Non-pigmented ciliary epithelial cell (primary cell): ENCODE measurements around the gene ARHGAP25.

Experiments
- DNase-seq: peaks from one replicate; pipeline ENCODE4 v3.0.0-alpha.2; 2010; ENCODE audit warnings: low read depth

Gene ARHGAP25

DNA sequence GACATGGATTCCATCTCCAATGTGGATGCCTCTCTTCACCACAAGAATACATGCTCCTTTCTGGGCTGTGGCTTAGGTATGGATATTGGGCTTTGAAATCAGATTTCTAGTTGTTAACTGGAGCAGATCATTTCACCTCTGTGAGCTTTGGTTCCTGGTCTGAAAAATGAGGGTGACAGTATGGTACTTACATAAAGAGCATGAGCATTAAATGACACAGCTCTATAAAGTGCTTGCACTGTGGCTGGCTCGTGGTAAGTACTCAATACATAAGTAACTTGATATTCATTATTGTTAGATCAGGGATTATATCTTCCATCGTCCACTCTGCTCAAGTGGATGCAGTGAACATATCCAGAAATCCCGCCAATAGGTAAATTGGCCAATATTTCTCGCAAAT, 33.4 kb downstream of the ARHGAP25 start:
- no peak for DNase-seq

DNA sequence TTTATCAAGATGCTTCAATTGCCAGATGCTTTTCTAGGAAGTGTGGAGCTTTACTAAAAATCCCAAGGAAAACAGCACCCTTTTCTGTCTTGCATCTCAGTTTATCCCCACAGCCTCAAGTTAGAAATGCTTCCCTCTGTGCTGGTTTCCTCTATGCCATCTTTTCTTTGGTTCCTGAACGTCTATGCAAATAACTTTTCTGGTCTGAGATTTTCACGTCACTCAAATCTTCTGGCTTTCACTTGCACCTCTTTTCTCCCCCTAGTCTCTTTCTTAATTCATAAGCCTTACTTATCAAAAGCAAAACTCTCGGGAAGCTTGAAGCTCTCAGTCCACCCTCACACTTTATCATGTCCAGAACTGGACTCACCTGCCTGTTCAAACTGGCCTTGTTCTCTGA, 33.9 kb downstream of the ARHGAP25 start:
- DNase-seq, result no peak

DNA sequence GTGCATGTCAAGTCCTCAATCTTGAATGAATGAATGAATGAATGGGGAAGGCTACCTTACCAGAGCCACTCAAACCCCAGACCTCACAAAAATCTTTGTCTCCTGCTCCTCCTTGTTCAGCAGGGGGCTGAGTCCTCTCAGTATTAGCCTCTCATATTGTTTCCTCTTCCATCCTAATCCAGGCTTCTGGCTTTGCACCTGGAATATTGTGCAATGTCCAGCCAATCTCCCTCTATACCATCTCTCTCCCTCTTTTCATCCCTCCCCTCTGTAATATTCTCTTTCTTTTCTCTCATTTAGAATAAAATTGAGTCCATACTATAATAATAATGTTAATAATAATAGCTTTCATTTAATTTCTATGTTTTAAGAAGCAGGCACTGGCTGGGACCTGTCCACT, 34.3 kb downstream of the ARHGAP25 start:
- DNase-seq, result no peak

DNA sequence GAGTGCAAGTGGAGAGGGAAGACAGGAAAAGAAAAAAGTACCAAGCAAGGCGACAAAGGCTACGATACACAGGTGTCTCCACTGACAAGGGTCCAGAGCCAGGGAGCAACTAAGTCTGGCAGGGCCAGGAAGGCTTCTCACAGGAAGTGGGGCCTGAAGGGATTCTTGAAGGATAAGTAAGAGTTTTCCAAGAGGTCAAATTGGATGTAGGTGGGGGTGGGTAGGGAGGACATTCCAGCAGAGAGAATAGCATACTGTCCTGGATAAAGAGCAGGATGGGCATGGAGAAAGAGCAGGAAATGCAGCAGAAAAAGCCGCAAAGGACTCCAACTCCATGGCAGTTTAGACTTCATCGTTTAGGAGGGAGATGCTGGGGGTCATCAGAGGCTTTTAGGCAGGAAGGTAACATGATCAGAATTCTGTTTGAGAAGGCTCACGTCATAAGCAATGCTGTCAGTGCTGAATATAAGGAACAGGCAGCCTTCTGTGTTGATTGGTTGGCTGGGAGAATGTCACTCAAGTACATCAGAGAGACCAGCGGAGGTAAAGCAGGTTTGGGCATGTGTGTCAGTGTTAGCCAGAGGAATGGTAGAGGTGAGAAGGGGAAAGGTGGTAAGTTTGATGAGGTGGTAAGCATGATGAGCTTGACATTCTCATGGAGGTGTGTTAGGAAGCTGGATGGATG, 35.1 kb downstream of the ARHGAP25 start:
- DNase-seq, result no peak

DNA sequence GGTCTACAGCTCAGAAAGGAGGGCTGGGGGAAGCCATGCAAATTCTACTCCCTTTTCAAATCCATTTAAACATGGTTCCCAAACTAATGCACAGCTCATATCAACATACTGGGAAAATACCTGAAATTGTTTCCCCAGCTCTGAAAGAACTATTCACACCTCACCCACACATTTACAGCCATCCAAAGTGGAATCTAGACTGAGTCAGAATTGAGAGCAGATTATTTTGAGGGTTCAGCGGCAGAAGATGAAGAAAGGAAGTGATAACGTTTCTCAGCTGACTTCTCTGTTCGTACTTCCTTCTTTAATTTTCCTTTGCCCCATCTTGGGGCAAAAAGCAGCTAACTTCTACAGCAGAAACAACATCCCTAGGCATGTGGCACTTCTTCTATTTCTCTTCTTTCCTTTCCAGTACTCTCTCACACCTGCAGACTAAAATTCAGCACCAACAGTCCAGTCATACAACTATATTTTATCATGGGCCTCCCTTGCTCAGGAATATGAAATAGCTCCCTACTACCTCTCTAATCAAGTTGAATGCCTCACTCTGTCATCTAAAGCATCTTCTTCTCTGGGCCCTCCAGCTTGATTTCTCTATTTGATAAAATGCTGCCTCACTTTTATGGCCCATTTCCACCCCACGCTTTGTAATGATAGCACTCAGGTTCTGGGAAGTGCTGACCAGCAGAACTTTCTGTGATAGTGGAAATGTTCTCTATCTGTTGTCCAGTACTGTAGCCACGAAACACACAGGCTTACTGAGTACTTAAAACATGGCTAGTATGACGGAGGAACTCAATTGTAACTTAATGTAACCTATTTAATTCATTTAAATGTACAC, 35.9 kb downstream of the ARHGAP25 start:
- no peak for DNase-seq

DNA sequence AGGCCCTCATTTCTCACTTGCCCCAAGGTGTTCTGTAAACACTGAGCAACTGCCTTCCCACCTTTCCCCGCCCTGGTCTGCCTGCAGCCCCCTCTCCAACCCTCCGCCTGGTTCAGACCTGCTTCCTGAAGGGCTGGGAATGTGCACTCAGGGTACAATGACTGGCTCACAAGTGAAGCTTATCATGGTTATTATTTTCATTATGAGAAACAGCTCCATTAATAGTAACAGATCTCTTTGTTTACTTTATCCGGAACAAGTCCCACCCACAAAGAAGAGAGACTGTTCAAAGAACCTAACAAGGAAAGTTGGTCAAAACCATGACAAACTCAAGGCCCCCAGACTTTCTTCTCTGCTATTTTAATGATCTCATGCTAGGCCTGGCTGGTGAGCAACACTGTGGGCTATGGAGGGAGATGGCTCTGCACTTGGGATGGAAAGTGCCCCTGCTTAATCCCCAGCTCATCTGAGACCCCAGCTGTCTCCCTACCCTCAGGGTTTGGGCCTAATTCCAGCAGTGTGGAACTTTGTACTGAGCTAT, 36.7 kb downstream of the ARHGAP25 start:
- DNase-seq, result no peak

DNA sequence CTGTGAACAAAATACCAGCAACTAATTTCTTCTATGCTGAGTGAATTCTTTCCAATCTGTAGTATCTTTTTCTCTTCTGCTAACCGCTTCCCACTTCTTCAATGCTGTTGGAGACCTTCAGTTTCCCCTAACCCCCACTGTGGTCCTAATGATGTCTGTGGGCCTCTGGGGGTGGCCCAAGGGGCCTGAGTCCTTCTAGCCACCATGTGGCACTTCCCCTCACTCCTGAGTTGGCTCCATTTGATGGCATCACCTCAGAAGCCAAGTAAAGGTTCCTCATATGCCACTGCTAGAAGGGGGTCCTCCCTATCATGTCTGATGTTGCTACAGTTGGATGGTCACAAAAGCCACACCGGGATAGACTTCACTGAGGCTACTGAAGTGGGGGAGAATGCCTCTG, 37.5 kb downstream of the ARHGAP25 start:
- DNase-seq, result no peak

DNA sequence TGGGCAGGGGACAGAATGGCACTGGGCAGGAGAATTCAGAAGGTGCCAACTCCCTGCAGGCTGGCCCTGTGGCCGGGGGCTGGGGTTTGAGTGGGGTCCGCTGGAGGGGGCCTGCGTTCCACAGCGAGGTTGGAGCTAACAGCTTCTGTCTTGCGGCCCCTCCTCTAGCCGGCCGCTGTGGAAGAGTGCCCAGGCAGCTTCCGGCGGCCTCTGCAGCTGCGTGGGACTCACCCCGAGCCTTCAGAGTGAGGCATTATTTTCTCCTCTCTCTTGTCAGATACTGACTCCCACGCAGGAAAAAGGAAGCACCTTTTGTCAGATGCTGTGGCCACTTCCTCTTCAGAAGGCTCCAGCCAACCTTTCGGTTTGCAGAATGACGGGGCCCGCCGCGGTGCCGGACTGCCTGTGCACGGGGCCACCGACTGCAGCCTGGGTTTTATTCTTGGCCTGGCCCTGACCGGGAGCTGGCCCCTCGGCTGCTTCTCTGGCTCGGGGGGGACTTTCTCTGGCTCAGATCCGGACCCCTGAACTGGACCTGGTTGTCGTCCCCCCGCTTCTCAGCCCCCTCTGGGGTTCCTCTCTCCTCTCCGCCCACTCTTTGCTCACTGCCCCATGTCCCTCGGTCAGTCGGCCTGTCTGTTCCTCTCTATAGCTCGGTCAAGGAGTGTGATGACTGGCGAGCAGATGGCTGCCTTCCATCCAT, 40.1 kb downstream of the ARHGAP25 start:
- DNase-seq, result no peak

DNA sequence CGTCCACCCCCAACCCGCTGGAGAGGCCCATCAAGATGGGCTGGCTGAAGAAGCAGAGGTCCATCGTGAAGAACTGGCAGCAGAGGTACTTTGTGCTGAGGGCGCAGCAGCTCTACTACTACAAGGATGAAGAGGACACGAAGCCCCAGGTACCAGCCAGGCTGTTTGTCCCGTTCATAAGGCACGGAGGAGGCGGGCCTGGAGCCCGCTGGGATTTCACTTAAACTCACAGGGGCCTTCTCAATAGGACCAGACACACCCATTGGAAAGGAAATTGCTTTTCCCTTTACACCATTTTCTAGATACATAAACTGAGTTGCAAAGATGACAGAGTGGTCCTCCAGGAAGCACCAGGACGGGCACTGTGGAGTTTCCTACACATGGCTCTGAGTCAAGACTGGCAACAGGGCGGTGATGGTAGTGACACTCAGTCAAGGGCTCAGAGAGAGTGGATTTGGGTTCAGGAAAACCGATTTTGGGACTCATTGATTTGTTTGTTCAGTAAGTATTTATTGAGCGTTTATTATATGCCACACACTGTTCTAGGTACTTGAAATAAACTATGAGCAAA, 40.7 kb downstream of the ARHGAP25 start:
- no peak for DNase-seq

DNA sequence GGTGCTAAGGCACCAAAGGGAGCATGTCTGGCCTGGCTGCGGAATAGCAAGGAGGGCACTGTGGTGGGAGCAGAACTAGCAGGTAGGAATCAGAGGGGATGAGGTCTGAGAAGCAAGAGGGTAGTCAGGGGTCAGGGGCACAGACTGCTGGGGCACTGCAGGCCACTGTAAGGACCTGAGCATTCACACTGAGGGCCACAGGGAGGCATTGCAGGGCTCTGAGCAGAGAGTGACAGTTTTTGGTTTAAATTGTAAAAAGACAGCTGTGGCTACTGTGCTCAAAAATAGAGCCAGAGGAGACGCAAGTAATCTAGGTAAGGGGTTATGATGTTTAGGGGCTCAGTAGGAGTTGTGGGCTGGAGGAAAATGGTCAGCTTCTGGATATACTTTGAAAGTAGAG, 41.5 kb downstream of the ARHGAP25 start:
- DNase-seq, result no peak

DNA sequence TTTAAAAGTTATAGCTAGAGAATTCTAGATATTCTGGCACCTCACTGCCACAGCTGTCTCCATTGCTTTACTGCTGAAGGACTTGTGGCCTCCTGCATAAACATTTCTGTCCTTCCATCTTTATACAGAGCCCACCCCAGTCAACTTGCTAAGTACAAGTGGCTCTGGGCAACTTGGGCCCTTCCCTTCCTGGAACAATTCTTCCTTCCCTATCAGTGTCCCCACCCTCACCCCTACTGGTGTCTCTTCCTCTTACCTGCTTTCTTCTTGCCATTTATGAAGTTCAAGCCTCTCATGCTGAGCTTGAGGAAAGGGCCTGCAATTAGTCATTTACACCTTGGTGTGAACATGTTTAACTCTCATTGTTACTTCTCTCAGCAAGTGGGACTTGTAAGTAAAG, 45.0 kb downstream of the ARHGAP25 start:
- no peak for DNase-seq

DNA sequence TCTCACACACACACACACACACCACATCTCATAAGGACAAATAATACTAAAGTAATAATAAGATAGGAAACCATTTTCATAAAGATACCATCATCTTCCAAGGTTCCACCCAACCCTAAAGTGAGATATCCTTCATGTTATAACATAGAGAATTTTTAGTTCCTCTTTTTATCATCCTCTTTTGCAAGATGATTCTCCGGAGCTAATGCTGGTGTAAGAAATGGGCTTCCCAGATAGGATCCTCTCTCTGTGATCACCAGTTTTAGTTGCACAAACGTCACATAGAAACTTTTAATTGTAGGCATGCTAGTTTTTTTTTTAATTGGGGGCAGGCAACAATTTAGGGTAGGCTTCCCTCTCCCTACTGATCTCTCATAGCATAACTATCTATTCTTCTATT, 49.6 kb downstream of the ARHGAP25 start:
- no peak for DNase-seq

DNA sequence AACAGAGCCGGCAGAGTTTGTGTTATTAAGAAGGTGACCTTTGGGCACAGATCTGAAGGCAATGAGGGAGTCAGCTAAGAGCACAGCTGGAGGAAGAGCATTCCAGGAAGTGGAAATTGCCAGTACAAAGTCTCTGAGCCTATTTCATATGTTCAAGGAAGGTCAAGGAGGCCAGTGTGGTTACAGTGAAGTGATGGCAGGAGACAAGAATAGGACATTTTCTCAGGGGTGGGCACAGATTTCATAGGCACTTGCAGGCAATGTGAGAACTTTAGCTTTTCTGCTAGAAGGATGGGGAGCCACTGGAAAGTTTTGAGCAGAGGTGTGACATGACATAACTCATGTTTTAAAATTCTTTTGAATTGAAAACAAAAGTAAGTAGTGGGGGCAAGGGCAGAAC, 50.3 kb downstream of the ARHGAP25 start:
- no peak for DNase-seq

DNA sequence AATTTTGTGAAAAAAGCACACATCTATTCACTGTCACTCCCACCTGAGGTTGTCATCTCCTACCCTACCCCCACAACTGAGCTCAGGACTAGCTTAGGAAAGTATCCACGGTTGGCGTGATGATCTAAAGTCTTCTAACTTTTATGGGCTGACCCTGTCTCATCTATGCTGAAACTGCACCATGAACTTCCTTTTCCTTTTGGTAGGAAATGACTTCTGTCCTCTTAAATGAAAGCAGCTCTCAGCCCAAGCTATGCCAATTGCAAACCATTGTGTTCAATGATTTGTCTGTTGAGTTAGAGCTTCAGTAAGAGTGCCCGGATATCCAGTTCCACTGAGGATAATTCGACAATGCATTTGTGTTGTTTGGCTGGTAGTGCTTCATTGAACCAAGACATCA, 52.7 kb downstream of the ARHGAP25 start:
- DNase-seq, result no peak

DNA sequence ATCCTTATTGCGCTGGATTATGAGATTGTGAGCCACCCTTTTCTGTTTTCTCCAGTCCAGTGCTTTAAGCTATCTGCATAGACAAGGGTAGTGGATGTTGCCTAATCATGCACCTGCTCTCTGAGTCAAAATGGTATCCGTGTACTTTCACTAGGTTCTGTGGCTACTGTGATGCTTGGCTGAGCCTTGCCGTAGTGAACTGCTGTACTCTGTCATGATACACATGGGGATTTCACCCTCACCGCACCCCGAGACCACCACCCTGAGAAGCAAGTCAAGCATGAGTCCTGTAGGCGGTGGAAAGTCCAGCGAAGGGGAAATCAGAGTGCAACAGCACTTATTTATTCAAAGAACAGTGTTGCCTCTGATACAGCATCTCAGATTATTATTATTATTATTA, 55.0 kb downstream of the ARHGAP25 start:
- DNase-seq, result no peak

DNA sequence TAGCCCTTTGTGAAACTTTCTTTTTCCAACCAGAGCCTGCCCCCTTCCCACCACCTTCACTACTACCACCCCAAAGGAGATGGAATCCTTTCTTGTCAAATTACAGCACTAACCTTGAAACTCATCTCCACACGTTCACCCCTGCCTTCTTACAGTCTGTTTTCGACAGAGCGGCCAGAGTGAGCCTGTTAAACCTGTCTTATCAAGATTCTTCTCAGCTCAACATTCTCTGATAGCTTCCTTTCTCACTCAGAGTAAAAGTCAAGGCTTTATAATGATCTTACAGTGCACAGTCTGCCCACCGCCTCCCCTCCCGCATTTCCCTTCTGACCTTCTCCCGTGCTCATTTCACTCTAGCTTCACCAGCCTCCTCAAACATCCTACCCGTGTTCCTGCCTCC, 56.0 kb downstream of the ARHGAP25 start:
- DNase-seq, result no peak

DNA sequence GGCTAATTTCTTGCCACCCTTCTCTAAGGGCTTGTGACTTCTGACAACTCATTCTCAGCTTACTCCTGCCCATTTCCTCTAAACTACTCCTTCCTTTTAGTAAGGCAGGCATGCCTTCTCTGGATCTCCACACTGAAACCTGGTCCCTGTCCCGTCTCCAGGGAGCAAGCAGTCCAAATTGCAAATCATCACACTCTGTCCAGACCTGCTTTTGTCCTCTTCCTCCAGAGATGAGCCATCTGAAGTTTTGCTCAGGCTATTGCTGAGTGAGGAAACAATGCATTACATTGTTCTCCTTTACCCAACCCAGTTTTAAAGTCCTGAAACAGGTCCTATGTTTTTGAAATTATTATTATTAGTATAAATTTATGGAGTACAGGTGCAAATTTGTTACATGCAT, 57.3 kb downstream of the ARHGAP25 start:
- no peak for DNase-seq

DNA sequence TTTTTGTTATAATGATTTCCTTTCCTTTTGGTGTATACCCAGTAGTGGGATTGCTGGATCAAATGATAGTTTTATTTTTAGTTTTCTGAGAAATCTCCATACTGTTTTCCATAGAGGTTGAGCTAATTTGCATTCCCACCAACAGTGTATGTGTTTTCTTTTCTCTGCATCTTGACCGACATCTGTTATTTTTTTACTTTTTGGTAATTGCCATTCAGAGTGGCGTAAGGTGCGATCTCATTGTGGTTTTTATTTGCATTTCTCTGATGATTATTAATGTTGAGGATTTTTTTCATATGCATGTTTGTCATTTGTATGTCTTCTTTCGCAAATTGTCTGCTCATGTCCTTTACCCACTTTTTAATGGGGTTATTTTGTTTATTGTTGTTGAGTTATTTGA, 58.1 kb downstream of the ARHGAP25 start:
- no peak for DNase-seq

DNA sequence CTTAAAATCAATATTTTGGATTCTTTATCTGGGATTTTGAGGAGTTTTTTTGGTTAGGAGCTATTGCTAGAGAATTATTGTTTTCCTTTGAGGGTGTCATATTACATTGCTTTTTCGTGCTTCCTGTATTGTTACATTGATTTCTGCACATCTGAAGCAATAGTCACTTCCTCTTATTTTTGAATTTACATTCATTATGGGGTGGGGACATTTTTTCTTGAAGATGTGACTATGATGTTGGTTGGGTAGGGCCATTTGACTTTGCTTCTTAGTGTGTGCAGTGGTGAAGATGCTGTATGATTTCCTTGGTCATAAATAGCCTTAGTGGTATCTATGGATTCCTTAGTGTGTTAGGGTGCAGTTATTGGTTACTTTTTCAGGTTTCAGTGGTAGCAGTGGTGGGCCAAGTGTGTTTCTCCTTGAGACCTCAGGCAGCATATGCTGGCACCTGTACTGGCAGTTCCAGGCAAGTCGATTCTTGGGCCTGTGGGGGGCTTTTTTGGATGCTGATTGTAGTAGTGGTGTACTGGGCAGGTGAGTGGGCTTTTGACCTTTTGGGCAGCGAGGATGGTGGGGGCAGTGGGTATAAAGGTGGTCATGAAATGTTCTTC, 61.8 kb downstream of the ARHGAP25 start:
- DNase-seq, result no peak

DNA sequence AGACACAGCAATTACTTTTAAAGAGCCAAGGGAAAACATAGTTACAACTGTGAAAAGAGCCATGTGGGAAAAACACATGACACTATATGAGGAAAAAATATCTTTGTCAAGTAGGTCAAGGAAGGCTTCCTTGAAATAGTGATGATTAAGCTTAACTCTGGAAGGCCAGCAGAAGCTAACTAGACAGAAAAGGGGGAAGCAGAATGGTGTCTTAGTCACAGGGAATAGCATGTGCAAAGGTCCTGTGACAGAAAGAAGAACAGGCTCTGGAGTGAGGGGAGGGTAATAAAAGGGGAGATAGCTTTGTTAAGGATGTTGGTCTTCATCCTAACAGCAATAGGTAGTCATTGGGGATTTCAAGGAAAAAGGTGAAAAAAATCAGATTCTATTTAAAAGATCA, 64.0 kb downstream of the ARHGAP25 start:
- no peak for DNase-seq

DNA sequence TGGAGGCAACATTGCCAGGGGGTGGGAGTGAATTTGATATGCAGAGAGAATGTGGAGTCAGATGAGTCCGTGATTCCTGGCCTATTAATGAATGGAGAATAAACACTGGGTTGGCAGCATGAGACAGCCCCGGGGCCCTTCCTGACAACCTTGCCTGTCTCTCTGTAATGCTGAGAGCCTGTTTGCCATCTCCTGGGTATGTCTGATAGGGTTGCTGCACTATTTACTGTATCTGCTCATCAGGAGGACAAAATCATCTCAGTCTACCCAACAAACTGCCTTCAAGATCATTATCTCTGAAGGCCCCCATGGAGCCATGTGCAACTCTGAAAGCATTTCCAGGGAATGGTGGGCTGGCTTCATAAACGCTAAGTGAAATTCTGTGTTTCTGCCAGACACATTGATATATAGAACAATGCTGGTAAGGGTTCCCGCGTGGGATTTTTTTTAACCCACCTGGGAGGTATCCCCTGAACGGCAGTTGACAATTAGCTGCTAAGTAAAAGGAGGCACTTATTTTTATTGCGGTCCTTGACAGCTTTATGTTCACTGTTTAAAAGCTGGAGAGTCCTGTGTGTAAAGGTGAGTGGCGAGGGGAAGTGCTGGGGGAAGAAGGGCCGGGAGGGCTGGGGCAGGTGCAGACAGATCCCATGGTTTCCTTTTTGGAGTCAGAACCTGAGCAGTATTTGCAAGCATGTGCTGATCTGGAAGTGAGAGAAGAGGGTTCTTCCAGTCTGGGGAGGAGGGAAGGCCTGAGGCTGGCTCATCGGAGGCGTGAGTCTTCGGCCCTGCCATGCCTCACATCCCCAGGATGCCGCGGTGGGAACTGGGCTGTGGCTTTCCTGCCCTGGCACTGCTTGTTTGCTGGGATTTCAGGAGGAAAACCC, 64.8 kb downstream of the ARHGAP25 start:
- no peak for DNase-seq
